Gastrocnemius medialis (tissue), 4 donors: ENCODE data around the gene TNIP2. TPM values are rescaled to one million over a fixed set of nuclear protein-coding genes. Genes with fewer than 3 reads are reported as not detected.
A peak's percentile ranks its signal among the peaks of the same experiment; 100 is the strongest.

Experiments used
- ATAC-seq, 2 donors: fragments of 150-250 bp; one replicate each; pipeline ENCODE4 v1.9.1; 2016
- DNase-seq, 2 donors: peaks; one replicate each; pipeline ENCODE4 v3.0.0-alpha.2; 2019
- H3K27ac ChIP-seq, 4 donors: fragments of 200-600 bp; sonication (generic); 1 replicate in 1 of 4; 2 replicates in 3 of 4; pipeline ENCODE4 v1.5.1; 2016 to 2018; ENCODE audit warnings: mild to moderate bottlenecking in 2 of 4, moderate library complexity in 1 of 4
- H3K27me3 ChIP-seq, 3 donors: fragments of 200-600 bp; sonication (generic) in 2 of 3; 1 replicate in 1 of 3; 2 replicates in 2 of 3; pipeline versions ENCODE4 v1.5.1 to v1.6.0; 2016 to 2019; ENCODE audit warnings: mild to moderate bottlenecking in 1 of 3, moderate library complexity in 1 of 3
- H3K36me3 ChIP-seq, 2 donors: fragments of 200-600 bp; sonication (generic) in 1 of 2; one replicate each; pipeline ENCODE4 v1.5.1; 2017 to 2018
- H3K4me1 ChIP-seq, 2 donors: fragments of 200-600 bp; sonication (generic) in 1 of 2; one replicate each; pipeline ENCODE4 v1.5.1; 2016 to 2017; ENCODE audit warnings: mild to moderate bottlenecking in 2 of 2
- H3K4me3 ChIP-seq, 4 donors: fragments of 200-600 bp; sonication (generic) in 3 of 4; 1 replicate in 1 of 4; 2 replicates in 3 of 4; pipeline ENCODE4 v1.5.1; 2016 to 2019; ENCODE audit warnings: mild to moderate bottlenecking in 2 of 4
- H3K9me3 ChIP-seq, 3 donors: fragments of 200-600 bp; sonication (generic) in 2 of 3; 1 replicate in 1 of 3; 2 replicates in 2 of 3; pipeline ENCODE4 v1.5.1; 2016 to 2019
- POLR2A ChIP-seq, 2 donors: fragments of 450-650 bp; IDR thresholded peaks; one replicate each; pipeline ENCODE4 v1.6.1; 2017; ENCODE audit warnings: antibody characterized with exemption in 2 of 2, mild to moderate bottlenecking in 2 of 2, moderate library complexity in 2 of 2
- in situ Hi-C, 4 donors: fragments of 200-750 bp; cut with MboI; loops; one replicate each; pipeline versions ENCODE4 v1.15.0 to v1.8.0; 2017; ENCODE audit warnings: low sequenced_read_pairs in 4 of 4
- intact Hi-C: fragments of 100-400 bp; cut with DNase I; formaldehyde crosslinking; loops from one replicate; pipeline ENCODE4 v1.15.1; 2023; ENCODE audit warnings: low total_unique reads
- total RNA-seq, 4 donors: library from RNA; depleted of rRNA; stranded (reverse); fragments of >200 nt; gene quantifications; one replicate each; pipeline versions ENCODE4 v1.1.0 to v1.2.3, GENCODE V29; 2016
- TF ChIP-seq, protein P1 (sequence below), 5 experiments: fragments of 450-650 bp in 3 of 5; fragments of 200-600 bp in 2 of 5; sonication (generic) in 2 of 5; IDR thresholded peaks in 4 of 5; conservative IDR thresholded peaks in 1 of 5; 1 replicate in 4 of 5; 2 replicates in 1 of 5; pipeline ENCODE4 v1.5.1; 2016 to 2019; ENCODE audit warnings: antibody characterized with exemption in 5 of 5, mild to moderate bottlenecking in 3 of 5, moderate library complexity in 3 of 5

Gene TNIP2, protein sequence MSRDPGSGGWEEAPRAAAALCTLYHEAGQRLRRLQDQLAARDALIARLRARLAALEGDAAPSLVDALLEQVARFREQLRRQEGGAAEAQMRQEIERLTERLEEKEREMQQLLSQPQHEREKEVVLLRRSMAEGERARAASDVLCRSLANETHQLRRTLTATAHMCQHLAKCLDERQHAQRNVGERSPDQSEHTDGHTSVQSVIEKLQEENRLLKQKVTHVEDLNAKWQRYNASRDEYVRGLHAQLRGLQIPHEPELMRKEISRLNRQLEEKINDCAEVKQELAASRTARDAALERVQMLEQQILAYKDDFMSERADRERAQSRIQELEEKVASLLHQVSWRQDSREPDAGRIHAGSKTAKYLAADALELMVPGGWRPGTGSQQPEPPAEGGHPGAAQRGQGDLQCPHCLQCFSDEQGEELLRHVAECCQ
- total RNA-seq: 10 to 100 TPM; 36.1 to 81.9 (median 66.5) TPM

DNA sequence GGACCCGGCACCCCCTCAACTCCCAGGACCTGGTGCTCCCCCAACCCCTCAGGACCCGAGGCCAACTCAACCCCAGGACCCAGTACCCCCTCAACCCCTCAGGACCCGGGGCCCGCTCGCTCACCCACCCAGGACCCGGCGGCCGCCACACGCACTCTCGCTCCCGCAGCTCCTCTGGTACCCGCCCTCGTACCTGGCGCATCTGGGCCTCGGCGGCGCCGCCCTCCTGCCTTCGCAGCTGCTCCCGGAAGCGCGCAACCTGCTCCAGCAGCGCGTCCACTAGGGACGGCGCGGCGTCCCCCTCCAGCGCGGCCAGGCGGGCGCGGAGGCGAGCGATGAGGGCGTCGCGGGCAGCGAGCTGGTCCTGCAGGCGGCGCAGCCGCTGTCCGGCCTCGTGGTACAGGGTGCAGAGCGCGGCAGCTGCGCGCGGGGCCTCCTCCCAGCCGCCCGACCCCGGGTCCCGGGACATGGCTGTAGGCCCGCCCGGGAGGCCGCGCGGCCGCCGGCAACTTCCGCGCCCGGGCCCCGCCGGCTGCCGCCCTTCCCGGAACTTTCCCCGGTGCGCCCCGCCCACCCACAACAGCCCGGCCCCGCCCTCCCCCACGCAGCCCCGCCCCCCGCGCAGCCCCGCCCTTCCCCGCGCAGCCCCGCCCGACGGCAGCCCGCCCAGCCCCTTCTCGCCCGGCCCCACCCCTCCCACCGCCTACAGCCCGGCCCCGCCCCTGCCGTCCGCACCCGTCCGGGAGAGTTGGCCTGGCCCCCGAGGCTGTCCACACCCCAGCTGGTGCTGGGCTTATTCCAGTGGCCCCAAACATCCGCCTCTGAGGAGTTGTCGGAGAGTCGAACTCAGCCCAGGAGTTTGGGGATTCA is at the start of gene TNIP2:
Gene TNIP2 (minus strand): TSS at position 516 of the 870 bp plus-strand sequence. CDS start 47 bp downstream, at position 469.
- intact Hi-C loops: loop anchor here (2.0 to 10.0 kb wide), 5 partner anchors 86 to 491 kb away; partner anchors contain the start of genes ADD1, CFAP99, GRK4 and MXD4

DNA sequence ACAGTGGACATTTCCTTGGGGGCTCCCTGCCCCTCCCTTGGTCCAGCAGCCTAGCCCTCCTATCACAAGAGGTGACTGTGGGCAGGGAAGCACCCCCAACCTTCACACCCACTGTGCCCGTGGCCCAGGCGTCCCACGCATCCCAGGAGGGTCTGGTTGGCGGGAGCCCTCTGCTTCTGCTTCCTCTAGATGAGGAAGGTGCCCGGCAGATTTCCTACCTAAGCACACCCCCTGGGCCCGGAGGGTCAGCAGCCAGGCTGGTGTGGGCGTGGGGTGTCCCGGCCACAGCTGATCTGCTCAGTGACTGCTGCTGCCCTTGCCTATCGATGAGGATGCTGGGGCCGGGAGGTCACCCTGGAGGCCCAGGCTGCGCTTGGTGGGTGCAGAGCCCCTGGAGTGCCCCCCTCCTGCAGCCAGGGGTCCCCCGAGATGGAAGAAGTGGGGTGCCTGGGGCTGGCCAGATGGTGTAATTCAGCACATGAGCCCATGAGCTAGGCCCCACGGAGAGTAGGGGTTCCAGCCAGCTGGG is 48.9 kb upstream of the TNIP2 start:
- Histone ChIP-seq H3K27me3 (no peaks in the 10 kb centered on the region), H3K9me3 (no peaks in the 10 kb centered on the region), H3K27ac (no peak overlapping the region), H3K36me3 (no peaks in the 10 kb centered on the region), H3K4me1 (peaks cover 52 to 57% of the 10 kb centered on the region in 2 donors), H3K4me3 (no peak overlapping the region)
- in situ Hi-C loops (no loop called here), intact Hi-C loops (no loop called here)
- TF ChIP-seq, protein P1, sequence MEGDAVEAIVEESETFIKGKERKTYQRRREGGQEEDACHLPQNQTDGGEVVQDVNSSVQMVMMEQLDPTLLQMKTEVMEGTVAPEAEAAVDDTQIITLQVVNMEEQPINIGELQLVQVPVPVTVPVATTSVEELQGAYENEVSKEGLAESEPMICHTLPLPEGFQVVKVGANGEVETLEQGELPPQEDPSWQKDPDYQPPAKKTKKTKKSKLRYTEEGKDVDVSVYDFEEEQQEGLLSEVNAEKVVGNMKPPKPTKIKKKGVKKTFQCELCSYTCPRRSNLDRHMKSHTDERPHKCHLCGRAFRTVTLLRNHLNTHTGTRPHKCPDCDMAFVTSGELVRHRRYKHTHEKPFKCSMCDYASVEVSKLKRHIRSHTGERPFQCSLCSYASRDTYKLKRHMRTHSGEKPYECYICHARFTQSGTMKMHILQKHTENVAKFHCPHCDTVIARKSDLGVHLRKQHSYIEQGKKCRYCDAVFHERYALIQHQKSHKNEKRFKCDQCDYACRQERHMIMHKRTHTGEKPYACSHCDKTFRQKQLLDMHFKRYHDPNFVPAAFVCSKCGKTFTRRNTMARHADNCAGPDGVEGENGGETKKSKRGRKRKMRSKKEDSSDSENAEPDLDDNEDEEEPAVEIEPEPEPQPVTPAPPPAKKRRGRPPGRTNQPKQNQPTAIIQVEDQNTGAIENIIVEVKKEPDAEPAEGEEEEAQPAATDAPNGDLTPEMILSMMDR (IDR thresholded peaks at IDR 0.05 in 4 of 5, conservative IDR thresholded peaks at IDR 0.05 in 1 of 5): no peak
- no peak for TF ChIP-seq POLR2A (IDR thresholded peaks at IDR 0.05)
- no peak for DNase-seq
- no peak for ATAC-seq

More for the DNA sequence above, at the start of gene TNIP2:
- DNase-seq (peak; percentile 77), ATAC-seq (peak; percentile 72 to 85)
- no peaks in the 10 kb centered on the region for H3K36me3 ChIP-seq
- in situ Hi-C loops: loop anchor here in 1 of 4 donors (25.0 kb wide), 1 partner anchor 181 kb away; no protein-coding TSS in a partner anchor
- TF ChIP-seq, protein P1 (IDR thresholded peaks at IDR 0.05 in 4 of 5, conservative IDR thresholded peaks at IDR 0.05 in 1 of 5): peak in 4 of 5 experiments; percentile 47 to 65 (median 56)
- TF ChIP-seq POLR2A (IDR thresholded peaks at IDR 0.05): peak; percentile 62 to 79
- peak within 1 kb of the TSS; percentile 68 to 91 (median 81) for H3K4me3 ChIP-seq
- H3K27ac ChIP-seq: peak within 1 kb of the TSS; percentile 72 to 87 (median 84)
- peaks cover 12 to 19% of the 10 kb centered on the region in 2 donors for H3K4me1 ChIP-seq
- H3K27me3 ChIP-seq: no peaks in the 10 kb centered on the region
- H3K9me3 ChIP-seq: no peaks in the 10 kb centered on the region

DNA sequence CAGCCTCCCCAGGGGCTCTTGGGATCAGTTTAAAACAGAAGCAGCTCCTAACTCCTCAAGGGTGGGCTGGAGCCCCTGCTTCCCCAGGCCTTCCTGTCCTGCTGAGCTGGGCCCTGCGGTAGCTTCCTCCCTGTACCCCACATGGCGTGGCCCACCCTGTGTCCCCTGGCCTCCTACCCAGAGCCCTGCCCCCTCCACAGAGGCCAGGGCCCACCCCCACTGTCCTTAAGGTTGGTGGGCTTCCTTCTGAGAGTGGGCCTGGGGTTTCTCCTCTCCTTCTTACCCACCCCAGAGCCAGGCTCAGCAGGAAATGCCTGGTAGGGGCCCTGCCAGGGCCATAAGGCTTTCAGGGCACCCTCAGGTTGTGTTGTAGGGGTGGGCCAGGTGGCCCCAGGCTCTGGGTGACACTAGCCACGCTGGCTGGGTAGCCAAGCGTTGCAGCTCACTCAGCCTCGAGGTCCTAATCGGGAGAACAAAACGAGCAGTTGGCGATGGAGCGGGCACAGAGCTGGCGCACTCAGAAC is 48.4 kb upstream of the TNIP2 start:
- Histone ChIP-seq H3K4me1 (peaks cover 54 to 60% of the 10 kb centered on the region in 2 donors), H3K36me3 (no peaks in the 10 kb centered on the region), H3K27ac (no peak overlapping the region), H3K27me3 (no peaks in the 10 kb centered on the region), H3K9me3 (no peaks in the 10 kb centered on the region), H3K4me3 (no peak overlapping the region)
- intact Hi-C loops: no loop called here
- ATAC-seq (no peak), DNase-seq (no peak)
- in situ Hi-C loops: no loop called here
- no peak for TF ChIP-seq POLR2A (IDR thresholded peaks at IDR 0.05)
- TF ChIP-seq, protein P1 (IDR thresholded peaks at IDR 0.05 in 4 of 5, conservative IDR thresholded peaks at IDR 0.05 in 1 of 5): no peak

DNA sequence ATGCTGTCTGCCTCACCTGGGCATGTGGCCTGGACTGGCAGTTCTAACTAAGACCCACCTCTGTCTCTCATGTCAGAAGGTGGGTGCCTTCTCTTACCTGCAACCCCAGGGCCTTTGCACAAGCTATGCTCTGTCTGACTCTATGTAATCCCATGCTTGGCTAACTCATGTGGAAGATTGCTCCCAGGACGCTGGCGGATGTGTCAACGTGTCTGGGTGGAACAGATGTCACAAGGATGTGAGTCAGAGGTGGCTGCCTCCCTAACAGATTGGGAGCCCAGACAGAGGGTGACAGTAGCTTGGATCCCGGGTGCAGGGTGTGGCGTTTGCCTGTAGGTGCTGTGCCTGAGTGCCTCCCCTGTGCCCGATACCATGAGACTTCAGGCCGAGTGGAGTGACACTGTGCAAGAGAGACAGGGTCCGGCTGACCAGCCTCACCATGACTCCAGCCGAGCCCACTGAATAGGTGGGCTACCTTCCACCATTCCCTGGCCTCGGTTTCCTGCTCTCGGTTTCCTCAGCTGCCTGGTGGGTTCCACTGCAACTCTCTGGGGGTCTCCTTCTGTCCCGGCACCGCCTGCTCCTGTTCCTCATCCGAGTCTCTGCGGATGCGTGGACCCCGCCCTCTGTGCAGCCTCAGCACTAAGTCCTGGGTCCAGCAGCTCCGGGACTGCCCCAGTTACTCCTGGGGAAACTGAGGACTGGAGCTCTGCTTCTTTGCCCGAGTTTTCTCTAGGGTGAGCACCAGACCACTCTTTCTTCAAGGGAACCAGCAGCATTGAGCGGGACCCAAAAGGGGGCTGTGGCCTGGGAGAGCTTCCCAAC is 47.7 kb upstream of the TNIP2 start:
- H3K27me3 ChIP-seq: no peaks in the 10 kb centered on the region
- in situ Hi-C loops (no loop called here), intact Hi-C loops (no loop called here)
- peak in 1 of 2 donors; percentile 22 for DNase-seq
- H3K4me3 ChIP-seq: no peak overlapping the region
- TF ChIP-seq, protein P1 (IDR thresholded peaks at IDR 0.05 in 4 of 5, conservative IDR thresholded peaks at IDR 0.05 in 1 of 5): peak in 1 of 5 experiments; percentile 11
- no peak for TF ChIP-seq POLR2A (IDR thresholded peaks at IDR 0.05)
- H3K4me1 ChIP-seq: peaks cover 54 to 63% of the 10 kb centered on the region in 2 donors
- H3K9me3 ChIP-seq: no peaks in the 10 kb centered on the region
- no peak overlapping the region for H3K27ac ChIP-seq
- no peaks in the 10 kb centered on the region for H3K36me3 ChIP-seq
- no peak for ATAC-seq
